Liver (tissue), 9 donors: ENCODE data around the gene UBE2R2. TPM values are rescaled to one million over a fixed set of nuclear protein-coding genes. Genes with fewer than 3 reads are reported as not detected.

Experiments used
- DNase-seq: peaks from one replicate; pipeline ENCODE4 v3.0.0-alpha.2; 2017; ENCODE audit warnings: low spot score
- H3K27ac ChIP-seq, 2 donors: one replicate each; pipeline ENCODE4 v1.7.0; 2013; ENCODE audit warnings: inconsistent platforms in 2 of 2, low read length in 2 of 2, control low read depth in 1 of 2, low read depth in 1 of 2, mild to moderate bottlenecking in 1 of 2
- H3K27me3 ChIP-seq, 4 donors: one replicate each; pipeline versions ENCODE4 v1.6.1 to v1.7.0; 2013; ENCODE audit warnings: low read length in 3 of 4, inconsistent platforms in 1 of 4, mild to moderate bottlenecking in 1 of 4, moderate library complexity in 1 of 4; ENCODE audit not compliant: control insufficient read depth in 4 of 4, insufficient read depth in 4 of 4
- H3K36me3 ChIP-seq, 4 donors: one replicate each; pipeline versions ENCODE4 v1.6.1 to v1.7.0; 2013; ENCODE audit warnings: low read length in 3 of 4, mild to moderate bottlenecking in 3 of 4, low read depth in 1 of 4, moderate library complexity in 1 of 4; ENCODE audit not compliant: control insufficient read depth in 4 of 4, insufficient read depth in 3 of 4
- H3K4me1 ChIP-seq, 4 donors: one replicate each; pipeline versions ENCODE4 v1.6.1 to v1.7.0; 2013; ENCODE audit warnings: low read length in 3 of 4, mild to moderate bottlenecking in 3 of 4, moderate library complexity in 1 of 4; ENCODE audit not compliant: control insufficient read depth in 4 of 4, insufficient read depth in 4 of 4
- H3K4me3 ChIP-seq, 3 donors: one replicate each; pipeline versions ENCODE4 v1.6.1 to v1.7.0; 2013; ENCODE audit warnings: low read length in 3 of 3, control low read depth in 1 of 3, low read depth in 1 of 3, mild to moderate bottlenecking in 1 of 3
- H3K9ac ChIP-seq, 2 donors: one replicate each; pipeline ENCODE4 v1.7.0; 2013; ENCODE audit warnings: low read length in 2 of 2, mild to moderate bottlenecking in 2 of 2, moderate library complexity in 2 of 2, control low read depth in 1 of 2, low read depth in 1 of 2
- H3K9me3 ChIP-seq, 4 donors: one replicate each; pipeline versions ENCODE4 v1.6.1 to v1.7.0; 2013; ENCODE audit warnings: low read length in 3 of 4; ENCODE audit not compliant: control insufficient read depth in 4 of 4
- ATF3 ChIP-seq: IDR thresholded peaks from 2 replicates; pipeline ENCODE4 v1.6.1; 2016; ENCODE audit warnings: antibody characterized with exemption
- CTCF ChIP-seq: fragments of 150-350 bp; IDR thresholded peaks from 2 replicates; pipeline ENCODE4 v1.5.1; 2017; ENCODE audit warnings: improper control_type of control experiment, low read depth, low read length; ENCODE audit not compliant: missing input control
- EGR1 ChIP-seq, 2 donors: IDR thresholded peaks; 2 replicates each; pipeline ENCODE4 v1.6.1; 2016 to 2018; ENCODE audit warnings: antibody characterized with exemption in 2 of 2, low read depth in 2 of 2
- FOXA1 ChIP-seq: IDR thresholded peaks from 2 replicates; pipeline ENCODE4 v1.6.1; 2016; ENCODE audit warnings: antibody characterized with exemption
- FOXA2 ChIP-seq: IDR thresholded peaks from 2 replicates; pipeline ENCODE4 v1.6.1; 2016; ENCODE audit warnings: antibody characterized with exemption
- GABPA ChIP-seq, 2 donors: IDR thresholded peaks in 1 of 2; conservative IDR thresholded peaks in 1 of 2; 2 replicates each; pipeline ENCODE4 v1.6.1; 2016; ENCODE audit warnings: antibody characterized with exemption in 2 of 2, mild to moderate bottlenecking in 1 of 2, moderate library complexity in 1 of 2
- HNF4A ChIP-seq, 2 donors: conservative IDR thresholded peaks; 2 replicates each; pipeline ENCODE4 v1.6.1; 2016; ENCODE audit warnings: antibody characterized with exemption in 2 of 2, mild to moderate bottlenecking in 2 of 2
- HNF4G ChIP-seq: IDR thresholded peaks from 2 replicates; pipeline ENCODE4 v1.6.1; 2016; ENCODE audit warnings: antibody characterized with exemption
- JUND ChIP-seq, 2 donors: IDR thresholded peaks; 2 replicates each; pipeline ENCODE4 v1.6.1; 2016; ENCODE audit warnings: antibody characterized with exemption in 2 of 2
- MAX ChIP-seq: IDR thresholded peaks from 2 replicates; pipeline ENCODE4 v1.6.1; 2016; ENCODE audit warnings: antibody characterized with exemption
- NR2F2 ChIP-seq: IDR thresholded peaks from 2 replicates; pipeline ENCODE4 v1.6.1; 2016; ENCODE audit warnings: antibody characterized with exemption
- RAD21 ChIP-seq, 2 donors: IDR thresholded peaks; 2 replicates each; pipeline ENCODE4 v1.6.1; 2016; ENCODE audit warnings: antibody characterized with exemption in 2 of 2, mild to moderate bottlenecking in 2 of 2
- REST ChIP-seq: IDR thresholded peaks from 2 replicates; pipeline ENCODE4 v1.6.1; 2016; ENCODE audit warnings: antibody characterized with exemption, mild to moderate bottlenecking
- RXRA ChIP-seq, 2 donors: IDR thresholded peaks; 2 replicates each; pipeline ENCODE4 v1.6.1; 2017 to 2018; ENCODE audit warnings: antibody characterized with exemption in 2 of 2, mild to moderate bottlenecking in 1 of 2
- SP1 ChIP-seq: IDR thresholded peaks from 2 replicates; pipeline ENCODE4 v1.6.1; 2018; ENCODE audit warnings: antibody characterized with exemption, mild to moderate bottlenecking
- TAF1 ChIP-seq: conservative IDR thresholded peaks from 2 replicates; pipeline ENCODE4 v1.6.1; 2016; ENCODE audit warnings: antibody characterized with exemption, mild to moderate bottlenecking
- YY1 ChIP-seq: IDR thresholded peaks from 2 replicates; pipeline ENCODE4 v1.6.1; 2016; ENCODE audit warnings: antibody characterized with exemption, mild to moderate bottlenecking
- ZBTB33 ChIP-seq: IDR thresholded peaks from 2 replicates; pipeline ENCODE4 v1.6.1; 2016; ENCODE audit warnings: antibody characterized with exemption
- WGBS: extraction: QIAGEN DNeasy Blood & Tissue Kit; methylation state at CpG from one replicate; pipeline ENCODE4 v1.1.7; 2013; 5-methylcytosine and 5-hydroxymethylcytosine counted together
- polyA plus RNA-seq, 2 donors: library from polyadenylated mRNA; stranded (reverse) in 1 of 2; unstranded in 1 of 2; fragments of 200-250 nt in 1 of 2; fragments of >200 nt in 1 of 2; fragmentation: Nextera tagmentation in 1 of 2; extraction: Ambion mirVana in 1 of 2; gene quantifications; one replicate each; pipeline versions ENCODE4 v1.2.1 to v1.2.3, GENCODE V29; 2013 to 2015
- total RNA-seq, 2 donors: library from RNA; depleted of rRNA; stranded (reverse); fragments of >200 nt; gene quantifications; one replicate each; pipeline ENCODE4 v1.2.3, GENCODE V29; 2014
- donor health status: healthy.
- donor health status: healthy.
- donor health status: healthy.
- donor health status: healthy.
- donor health status: healthy.

Gene UBE2R2
- total and polyA plus RNA-seq, 4 donors = 10.8 to 15.0 (median 14.2) TPM

- Histone ChIP-seq H3K27ac (peak overlapping the region; percentile 94 to 98), H3K4me1 (peaks cover 5 to 42% (median 15%) of the 10 kb centered on the region in 4 donors), H3K9ac (peak overlapping the region; percentile 88 to 92), H3K4me3 (peak overlapping the region; percentile 94 to 97 (median 97)), H3K27me3 (no peaks in the 10 kb centered on the region), H3K36me3 (no peaks in the 10 kb centered on the region), H3K9me3 (no peaks in the 10 kb centered on the region)
- no peak for TF ChIP-seq ATF3
- TF ChIP-seq YY1 = no peak
- no peak for TF ChIP-seq MAX
- TF ChIP-seq HNF4A (conservative IDR thresholded peaks at IDR 0.05) = peak; percentile 83 to 84
- TF ChIP-seq RAD21 (IDR thresholded peaks at IDR 0.05) = peak; percentile 12 to 23
- TF ChIP-seq ZBTB33 = no peak
- peak; percentile 25 for TF ChIP-seq TAF1
- TF ChIP-seq REST = peak; percentile 47
- TF ChIP-seq SP1 = peak; percentile 73
- no peak for TF ChIP-seq FOXA2
- TF ChIP-seq NR2F2 = no peak
- TF ChIP-seq EGR1 (IDR thresholded peaks at IDR 0.05; ENCODE audit: low read depth in 2 of 2) = peak in 1 of 2 donors; percentile 39
- peak; percentile 12 to 40 for TF ChIP-seq JUND (IDR thresholded peaks at IDR 0.05)
- TF ChIP-seq GABPA (IDR thresholded peaks at IDR 0.05 in 1 of 2, conservative IDR thresholded peaks at IDR 0.05 in 1 of 2) = no peak
- TF ChIP-seq CTCF = no peak
- no peak for TF ChIP-seq FOXA1
- peak; percentile 48 to 60 for TF ChIP-seq RXRA (IDR thresholded peaks at IDR 0.05)
- TF ChIP-seq HNF4G = peak; percentile 56
- WGBS = under 1% methylated on average over 18 of the region's 18 CpGs
- no peak for DNase-seq
Measured at GRCh38 chr9:33818167-33818846, 1.3 kb downstream of the UBE2R2 start.
